Kidney (tissue), 14 donors: ENCODE results near the gene PRR23A. TPM values are rescaled to one million over a fixed set of nuclear protein-coding genes. Genes with fewer than 3 reads are reported as not detected.

Experiments used
- DNase-seq, 5 donors: peaks; one replicate each; pipeline ENCODE4 v3.0.0-alpha.2; 2013 to 2020
- FAIRE-seq: peaks from 2 replicates; lab custom pipeline; 2012; peaks lifted over from hg19 to GRCh38; lab: Jason Lieb, UNC
- H3K27ac ChIP-seq, 2 donors: one replicate each; pipeline ENCODE4 v1.7.0; 2013; ENCODE audit warnings: low read depth in 2 of 2, low read length in 2 of 2, inconsistent platforms in 1 of 2
- H3K27me3 ChIP-seq: one replicate; pipeline ENCODE4 v1.7.1; 2013; ENCODE audit warnings: low read length, inconsistent platforms; ENCODE audit not compliant: control insufficient read depth, insufficient read depth
- H3K36me3 ChIP-seq, 3 donors: one replicate each; pipeline versions ENCODE4 v1.7.0 to v1.7.1; 2013; ENCODE audit warnings: low read length in 3 of 3, control low read depth in 1 of 3, inconsistent platforms in 1 of 3; ENCODE audit not compliant: insufficient read depth in 3 of 3, control insufficient read depth in 2 of 3
- H3K4me1 ChIP-seq, 3 donors: one replicate each; pipeline versions ENCODE4 v1.7.0 to v1.7.1; 2013; ENCODE audit warnings: low read length in 3 of 3, inconsistent platforms in 1 of 3, low read depth in 1 of 3; ENCODE audit not compliant: control insufficient read depth in 2 of 3, insufficient read depth in 2 of 3
- H3K4me3 ChIP-seq, 3 donors: one replicate each; pipeline versions ENCODE4 v1.7.0 to v1.8.1; 2013; ENCODE audit warnings: low read length in 3 of 3, control low read depth in 1 of 3, inconsistent platforms in 1 of 3
- H3K9ac ChIP-seq, 3 donors: one replicate each; pipeline versions ENCODE4 v1.7.0 to v1.7.1; 2013; ENCODE audit warnings: low read length in 3 of 3, control low read depth in 1 of 3, inconsistent platforms in 1 of 3
- H3K9me3 ChIP-seq, 3 donors: one replicate each; pipeline versions ENCODE4 v1.7.0 to v1.7.1; 2013; ENCODE audit warnings: low read length in 3 of 3, control low read depth in 1 of 3, inconsistent platforms in 1 of 3; ENCODE audit not compliant: control insufficient read depth in 2 of 3, insufficient read depth in 1 of 3
- CTCF ChIP-seq: IDR thresholded peaks from 3 replicates; pipeline ENCODE4 v1.5.1; 2012; ENCODE audit warnings: mild to moderate bottlenecking, moderate library complexity, borderline replicate concordance; ENCODE audit not compliant: insufficient read depth; ENCODE audit errors: extremely low read depth
- intact Hi-C: fragments of 100-400 bp; cut with DNase I; formaldehyde crosslinking; loops from one replicate; pipeline ENCODE4 v1.11.1; 2022
- polyA plus RNA-seq: library from polyadenylated mRNA; stranded (reverse); fragments of 350-450 nt; fragmentation: Illumina TruSeq; extraction: RNeasy Lipid Tissue Mini Kit (QIAGEN cat#74804); gene quantifications from one replicate; pipeline ENCODE4 v1.2.3, GENCODE V29; 2014; ENCODE audit warnings: low read depth, low replicate concordance; ENCODE audit not compliant: insufficient read depth
- total RNA-seq: library from RNA; stranded (reverse); fragmentation: NEBNext Ultra II Directional; extraction: Animal tissue kit (Norgen Biotek cat#: 25700); gene quantifications from one replicate; pipeline ENCODE4 v1.2.1, GENCODE V29; 2021
- donor health status: control.
- donor health status: control.
- donor health status: control.
- donor health status: control.
- donor health status: control.
- donor health status: DM: yes; HTN: yes; CAD: no.
- donor health status: Normal renal cell carcinoma (clear cell type).

The PRR23A gene
- total and polyA plus RNA-seq, 2 donors from 2014 or later, result not detected

DNA sequence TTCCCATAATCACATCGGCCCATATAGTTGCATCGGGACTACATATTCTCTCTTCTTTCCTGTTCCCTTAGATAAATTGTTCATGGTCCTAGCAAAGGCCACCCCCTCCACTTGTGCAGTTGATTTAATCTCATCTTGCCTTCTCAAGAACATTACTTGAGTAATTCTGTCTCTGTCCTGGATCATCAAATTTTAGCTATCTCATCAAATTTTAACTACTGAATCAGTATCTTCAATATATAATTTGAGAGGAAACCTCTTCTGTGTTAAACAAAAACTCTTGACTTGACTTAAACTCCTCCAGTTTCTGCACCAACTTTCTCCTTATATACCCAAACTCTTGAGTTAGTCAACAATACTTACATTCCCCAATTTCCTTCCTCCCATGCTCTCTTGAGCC is 18.9 kb upstream of the PRR23A start:
- Histone ChIP-seq H3K4me3 (no peak overlapping the region), H3K4me1 (no peaks in the 10 kb centered on the region), H3K27me3 (no peaks in the 10 kb centered on the region), H3K27ac (no peak overlapping the region), H3K9ac (no peak overlapping the region), H3K36me3 (no peaks in the 10 kb centered on the region), H3K9me3 (peaks cover 0 to 4% (median 0%) of the 10 kb centered on the region in 3 donors)
- FAIRE-seq (no peak), DNase-seq (no peak)
- intact Hi-C loops, result no loop called here
- no peak for TF ChIP-seq CTCF

DNA sequence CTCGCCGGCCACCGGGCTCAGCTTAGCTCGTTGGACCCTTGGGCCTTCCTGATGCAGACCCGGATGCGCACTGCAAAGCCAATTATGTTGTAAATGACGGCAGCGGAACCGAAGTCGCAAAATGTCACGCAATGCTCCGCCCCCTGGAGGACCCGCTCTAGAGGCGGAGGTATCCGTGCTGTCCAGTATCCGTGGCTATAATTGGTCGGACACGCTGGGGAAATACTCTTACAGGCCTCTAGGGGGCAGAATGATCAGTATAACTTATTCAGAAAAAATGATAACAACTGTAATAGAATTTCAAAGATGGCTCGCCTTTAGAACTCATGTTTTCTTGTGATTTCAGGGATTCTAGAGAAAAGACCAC is 14.8 kb upstream of the PRR23A start, which contains the start of gene PRR23B:
Gene PRR23B, minus strand, starts transcription at position 59 of the 367 bp plus-strand sequence. CDS start 265 bp downstream, outside the sequence.
- H3K4me1 ChIP-seq, result no peaks in the 10 kb centered on the region
- H3K4me3 ChIP-seq, result no peak within 1 kb of the TSS
- no peak for TF ChIP-seq CTCF
- H3K36me3 ChIP-seq, result no peaks in the 10 kb centered on the region
- H3K27ac ChIP-seq, result no peak within 1 kb of the TSS
- H3K27me3 ChIP-seq, result no peaks in the 10 kb centered on the region
- peaks cover 0 to 4% (median 0%) of the 10 kb centered on the region in 3 donors for H3K9me3 ChIP-seq
- FAIRE-seq (no peak), DNase-seq (no peak)
- no peak within 1 kb of the TSS for H3K9ac ChIP-seq
- intact Hi-C loops, result no loop called here

DNA sequence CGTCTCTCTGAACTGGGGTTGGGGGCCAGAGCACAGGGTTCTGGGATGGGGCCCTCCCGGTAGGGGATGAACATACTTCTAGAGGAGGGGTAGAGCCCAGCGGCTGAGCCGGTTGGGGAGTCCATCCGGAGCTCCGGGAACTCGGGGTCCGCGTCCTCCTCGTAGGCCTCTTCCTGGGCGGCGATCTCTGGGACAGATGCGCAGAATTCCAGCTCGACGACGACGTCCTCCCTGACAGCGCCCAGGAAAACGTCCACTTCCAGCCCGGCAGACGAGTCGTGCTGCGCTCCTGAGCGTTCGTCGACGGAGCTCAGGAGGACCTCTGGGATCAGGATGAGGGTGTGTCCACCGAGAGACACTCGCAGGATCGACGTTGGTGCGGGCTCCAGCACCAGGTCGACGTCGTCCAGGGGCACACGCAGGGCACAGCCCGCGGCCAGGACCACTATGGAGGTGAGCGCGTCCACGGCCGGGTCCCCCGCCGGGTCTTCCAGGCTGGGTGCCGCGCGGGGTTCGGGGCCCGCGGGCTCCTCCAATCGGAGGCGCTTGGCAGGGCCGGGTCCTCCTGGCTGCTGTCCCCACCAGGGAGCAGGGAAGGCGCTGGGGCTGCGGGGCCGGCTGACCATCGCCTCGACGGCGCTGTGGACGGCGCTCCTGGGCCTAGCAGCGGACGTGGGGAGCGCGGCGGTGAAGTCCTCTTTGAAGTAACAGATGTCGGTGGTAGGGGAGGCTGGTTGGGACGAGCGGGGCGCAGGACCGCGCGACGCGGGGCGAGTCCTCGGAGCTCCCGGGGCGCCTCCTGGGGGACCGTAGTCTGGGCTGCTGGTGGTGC is 14.2 kb upstream of the PRR23A start:
- no peak for TF ChIP-seq CTCF
- Histone ChIP-seq H3K27ac (no peak overlapping the region), H3K4me1 (no peaks in the 10 kb centered on the region), H3K4me3 (no peak overlapping the region), H3K9ac (no peak overlapping the region), H3K9me3 (peaks cover 0 to 4% (median 0%) of the 10 kb centered on the region in 3 donors), H3K36me3 (no peaks in the 10 kb centered on the region), H3K27me3 (no peaks in the 10 kb centered on the region)
- FAIRE-seq, result no peak
- DNase-seq, result peak in 1 of 5 donors; percentile 64
- intact Hi-C loops, result no loop called here
